HUES48 (cell line): Measurements from ENCODE around the gene SLC44A3.

Experiments
- H3K27ac ChIP-seq: one replicate; pipeline ENCODE4 v1.7.0; 2013; ENCODE audit warnings: low read depth, low read length, inconsistent platforms
- H3K27me3 ChIP-seq: 2 replicates; pipeline ENCODE4 v1.6.1; 2013; ENCODE audit warnings: mild to moderate bottlenecking, low read length; ENCODE audit not compliant: control insufficient read depth, insufficient read depth
- H3K36me3 ChIP-seq: 2 replicates; pipeline ENCODE4 v1.6.1; 2013; ENCODE audit warnings: low read length; ENCODE audit not compliant: control insufficient read depth, insufficient read depth
- H3K4me1 ChIP-seq: 2 replicates; pipeline ENCODE4 v1.6.1; 2013; ENCODE audit warnings: mild to moderate bottlenecking, low read length; ENCODE audit not compliant: control insufficient read depth, insufficient read depth
- H3K4me3 ChIP-seq: 2 replicates; pipeline ENCODE4 v1.5.1; 2013; ENCODE audit warnings: mild to moderate bottlenecking, low read depth, low read length
- H3K9ac ChIP-seq: 2 replicates; pipeline ENCODE4 v1.6.1; 2013; ENCODE audit warnings: mild to moderate bottlenecking, low read depth, low read length, moderate library complexity
- H3K9me3 ChIP-seq: 2 replicates; pipeline ENCODE4 v1.6.1; 2013; ENCODE audit warnings: low read length; ENCODE audit not compliant: control insufficient read depth, insufficient read depth

SLC44A3 gene

DNA sequence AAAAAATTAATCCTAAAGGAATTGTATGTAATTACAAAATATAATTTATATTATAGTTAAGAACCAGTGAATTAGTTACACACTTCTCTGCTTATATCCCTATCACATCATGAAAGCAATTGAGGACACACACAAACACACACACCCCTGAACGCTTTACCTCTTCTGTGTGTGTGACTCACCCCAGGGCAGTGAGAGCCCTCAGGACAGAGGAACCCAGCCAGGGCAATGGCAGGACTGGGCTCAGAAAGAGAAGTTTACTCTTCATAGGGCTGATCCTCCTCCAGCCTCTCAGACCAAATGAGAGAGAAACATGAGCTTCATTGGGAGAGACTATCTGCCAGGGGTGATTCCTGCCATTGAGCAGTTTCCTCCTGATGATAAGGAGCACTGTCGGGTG lies 38.1 kb downstream of the SLC44A3 start:
- Histone ChIP-seq H3K36me3 (no peaks in the 10 kb centered on the region), H3K9me3 (no peaks in the 10 kb centered on the region), H3K9ac (no peak overlapping the region), H3K27me3 (peaks cover 8% of the 10 kb centered on the region), H3K4me1 (peaks cover 16% of the 10 kb centered on the region), H3K27ac (no peak overlapping the region), H3K4me3 (no peak overlapping the region)

GRCh38 chr1:94859174-94859573 lies 39.0 kb downstream of the SLC44A3 start:
- Histone ChIP-seq H3K4me3 (no peak overlapping the region), H3K27me3 (peaks cover 8% of the 10 kb centered on the region), H3K27ac (no peak overlapping the region), H3K9ac (no peak overlapping the region), H3K9me3 (no peaks in the 10 kb centered on the region), H3K36me3 (no peaks in the 10 kb centered on the region), H3K4me1 (peaks cover 25% of the 10 kb centered on the region)

DNA sequence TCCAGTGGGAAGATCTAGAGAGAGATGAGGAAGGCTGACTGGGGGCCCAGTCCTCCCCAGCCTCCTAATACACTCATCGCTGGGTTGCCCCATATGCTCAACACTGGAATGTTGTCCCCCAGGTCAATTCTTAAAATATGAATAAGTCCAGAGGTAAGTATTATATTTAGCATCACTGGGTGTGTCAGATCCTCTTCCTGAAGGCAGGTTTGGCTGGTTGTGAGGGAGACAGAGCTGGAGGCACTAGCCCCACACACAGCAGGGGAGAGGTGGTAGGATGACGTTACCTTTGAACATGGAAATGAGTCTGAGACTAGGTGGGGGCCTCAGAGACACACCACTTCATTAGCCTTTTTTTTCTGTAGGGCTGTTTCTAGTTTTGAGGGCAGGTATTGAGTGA lies 42.6 kb downstream of the SLC44A3 start:
- H3K4me3 ChIP-seq: no peak overlapping the region
- H3K27ac ChIP-seq: peak overlapping the region; percentile 34
- no peaks in the 10 kb centered on the region for H3K36me3 ChIP-seq
- H3K9ac ChIP-seq: no peak overlapping the region
- peaks cover 53% of the 10 kb centered on the region for H3K4me1 ChIP-seq
- no peaks in the 10 kb centered on the region for H3K27me3 ChIP-seq
- no peaks in the 10 kb centered on the region for H3K9me3 ChIP-seq

GRCh38 chr1:94863297-94863911 lies 43.2 kb downstream of the SLC44A3 start:
- peaks cover 53% of the 10 kb centered on the region for H3K4me1 ChIP-seq
- no peak overlapping the region for H3K9ac ChIP-seq
- H3K9me3 ChIP-seq: no peaks in the 10 kb centered on the region
- H3K4me3 ChIP-seq: no peak overlapping the region
- no peaks in the 10 kb centered on the region for H3K27me3 ChIP-seq
- peak overlapping the region; percentile 53 for H3K27ac ChIP-seq
- H3K36me3 ChIP-seq: no peaks in the 10 kb centered on the region

GRCh38 chr1:94863919-94864318 lies 43.8 kb downstream of the SLC44A3 start:
- H3K4me1 ChIP-seq: peaks cover 53% of the 10 kb centered on the region
- H3K36me3 ChIP-seq: no peaks in the 10 kb centered on the region
- H3K27ac ChIP-seq: peak overlapping the region; percentile 72
- no peaks in the 10 kb centered on the region for H3K9me3 ChIP-seq
- no peak overlapping the region for H3K9ac ChIP-seq
- no peaks in the 10 kb centered on the region for H3K27me3 ChIP-seq
- no peak overlapping the region for H3K4me3 ChIP-seq

- Histone ChIP-seq H3K36me3 (no peaks in the 10 kb centered on the region), H3K27ac (peak overlapping the region; percentile 72), H3K9me3 (no peaks in the 10 kb centered on the region), H3K9ac (no peak overlapping the region), H3K4me3 (no peak overlapping the region), H3K27me3 (no peaks in the 10 kb centered on the region), H3K4me1 (peaks cover 60% of the 10 kb centered on the region)
Observed at GRCh38 chr1:94864821-94865220, 44.7 kb downstream of the SLC44A3 start.

DNA sequence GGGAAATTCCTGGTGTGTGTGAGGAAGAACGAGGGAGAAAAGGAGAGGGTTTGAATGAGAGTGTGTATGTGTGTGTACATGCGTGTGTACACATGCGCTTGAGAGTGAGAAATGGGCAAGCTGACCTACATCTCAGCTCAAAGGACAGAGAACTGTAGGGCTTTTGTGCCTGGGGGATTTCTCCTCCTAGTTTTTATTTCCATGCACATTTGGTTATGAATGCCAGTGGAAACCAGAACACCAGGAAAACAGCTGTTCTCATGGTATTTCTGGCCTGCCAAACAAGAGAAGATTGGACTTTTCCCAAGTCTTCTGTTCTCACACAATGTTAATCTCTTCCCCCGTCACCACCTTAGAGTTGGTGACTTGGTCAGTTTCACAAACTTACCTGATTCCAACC lies 45.2 kb downstream of the SLC44A3 start:
- Histone ChIP-seq H3K36me3 (no peaks in the 10 kb centered on the region), H3K4me3 (no peak overlapping the region), H3K9me3 (no peaks in the 10 kb centered on the region), H3K9ac (no peak overlapping the region), H3K4me1 (peaks cover 60% of the 10 kb centered on the region), H3K27ac (peak overlapping the region; percentile 72), H3K27me3 (no peaks in the 10 kb centered on the region)

GRCh38 chr1:94866164-94866807 lies 46.1 kb downstream of the SLC44A3 start:
- Histone ChIP-seq H3K4me1 (peaks cover 60% of the 10 kb centered on the region), H3K4me3 (no peak overlapping the region), H3K27me3 (no peaks in the 10 kb centered on the region), H3K36me3 (no peaks in the 10 kb centered on the region), H3K9me3 (no peaks in the 10 kb centered on the region), H3K27ac (peak overlapping the region; percentile 72), H3K9ac (no peak overlapping the region)

GRCh38 chr1:94871031-94871430 lies 50.9 kb downstream of the SLC44A3 start:
- H3K36me3 ChIP-seq: no peaks in the 10 kb centered on the region
- H3K4me3 ChIP-seq: no peak overlapping the region
- no peak overlapping the region for H3K27ac ChIP-seq
- H3K4me1 ChIP-seq: peaks cover 21% of the 10 kb centered on the region
- no peak overlapping the region for H3K9ac ChIP-seq
- no peaks in the 10 kb centered on the region for H3K27me3 ChIP-seq
- no peaks in the 10 kb centered on the region for H3K9me3 ChIP-seq

DNA sequence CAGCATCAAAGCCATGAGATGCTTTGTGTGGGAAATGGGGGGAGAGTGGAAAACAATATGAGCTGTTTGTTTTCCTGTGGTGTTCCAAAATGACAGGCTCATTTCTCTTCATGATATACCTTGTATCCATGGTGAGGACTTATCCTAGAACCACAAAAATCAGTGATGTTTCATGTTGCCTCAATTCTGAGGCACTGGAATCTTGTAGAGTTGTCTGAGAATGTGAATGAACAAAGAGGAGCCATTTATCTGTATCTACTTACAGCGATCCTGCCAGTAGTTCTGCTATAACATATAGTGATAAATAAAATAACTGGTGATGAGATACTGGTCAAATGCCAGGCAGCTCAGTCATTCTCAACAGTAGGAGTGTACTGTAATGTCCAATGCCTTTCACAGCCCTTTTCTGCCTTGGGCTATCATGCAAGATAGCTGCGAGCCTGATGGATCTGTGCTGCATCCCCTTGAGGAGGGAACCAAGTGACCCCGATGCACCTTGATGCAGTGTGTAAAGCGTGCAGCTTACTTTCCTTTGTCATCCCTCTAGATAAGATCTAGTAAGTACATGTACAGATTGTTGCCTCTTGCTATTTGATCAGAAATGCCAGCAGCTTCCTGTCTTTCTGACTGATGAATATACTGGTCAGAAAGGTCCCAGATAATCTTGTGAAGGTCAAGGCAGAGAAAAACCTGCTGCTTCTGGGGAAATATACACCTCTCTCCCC lies 52.8 kb downstream of the SLC44A3 start:
- no peak overlapping the region for H3K4me3 ChIP-seq
- no peak overlapping the region for H3K9ac ChIP-seq
- no peak overlapping the region for H3K27ac ChIP-seq
- no peaks in the 10 kb centered on the region for H3K9me3 ChIP-seq
- H3K4me1 ChIP-seq: peaks cover 7% of the 10 kb centered on the region; the same call in 1 of the 2 replicates
- H3K27me3 ChIP-seq: no peaks in the 10 kb centered on the region
- H3K36me3 ChIP-seq: no peaks in the 10 kb centered on the region
